Endothelial cell of umbilical vein (primary cell): ENCODE data around the gene CINP. TPM values are rescaled to one million over a fixed set of nuclear protein-coding genes. Genes with fewer than 3 reads are reported as not detected.

ENCODE experiments used
- BruUV-seq: library from RNA; stranded (reverse); fragments of 400-500 nt; replicated peaks from 2 replicates; lab custom pipeline; 2021; lab: Mats Ljungman, UMichigan
- CTCF ChIA-PET: fragments of 300-600, 350-600 bp; sonication (Branson Sonifier 250); formaldehyde crosslinking; loops from one replicate; lab custom pipeline; 2021; ENCODE audit warnings: antibody characterized with exemption, inconsistent platforms; lab: Charles Lee
- POLR2A ChIA-PET: fragments of 300-600, 350-600 bp; sonication (Branson Sonifier 250); formaldehyde crosslinking; loops from one replicate; lab custom pipeline; 2021; ENCODE audit warnings: antibody characterized with exemption, inconsistent platforms; lab: Charles Lee
- DNase-seq: peaks from one replicate; pipeline ENCODE4 v3.0.0-alpha.2; 2011; ENCODE audit warnings: low read depth, low spot score
- FAIRE-seq: peaks from 2 replicates; lab custom pipeline; 2011; peaks lifted over from hg19 to GRCh38; lab: Jason Lieb, UNC
- H2AFZ ChIP-seq: 2 replicates; pipeline ENCODE4 v1.6.0; 2012; ENCODE audit warnings: low read depth, low read length, control low read depth, inconsistent platforms
- H3K27ac ChIP-seq: 2 replicates; pipeline ENCODE4 v1.5.1; 2011; ENCODE audit warnings: low read depth, mild to moderate bottlenecking, control low read depth, low read length, moderate library complexity; ENCODE audit not compliant: insufficient read depth
- H3K27me3 ChIP-seq, 2 experiments: 2 replicates each; pipeline versions ENCODE4 v1.6.0 to v1.6.1; 2011; ENCODE audit warnings: low read length in 2 of 2, mixed read lengths in 1 of 2; ENCODE audit not compliant: control insufficient read depth in 2 of 2, insufficient read depth in 2 of 2
- H3K36me3 ChIP-seq, 2 experiments: 2 replicates in 1 of 2; 3 replicates in 1 of 2; pipeline ENCODE4 v1.5.1; 2011; ENCODE audit warnings: low read length in 2 of 2, mild to moderate bottlenecking in 1 of 2, moderate library complexity in 1 of 2; ENCODE audit not compliant: control insufficient read depth in 2 of 2, insufficient read depth in 2 of 2; ENCODE audit errors: extremely low read depth in 1 of 2
- H3K4me1 ChIP-seq: 3 replicates; pipeline ENCODE4 v1.5.1; 2011; ENCODE audit warnings: mild to moderate bottlenecking, low read length; ENCODE audit not compliant: control insufficient read depth, insufficient read depth; ENCODE audit errors: extremely low read depth
- H3K4me2 ChIP-seq: 2 replicates; pipeline ENCODE4 v1.6.1; 2011; ENCODE audit warnings: low read length, control low read depth, mixed read lengths; ENCODE audit not compliant: insufficient read depth
- H3K4me3 ChIP-seq, 3 experiments: fragments of 200-600 bp in 1 of 3; sonication (generic), shearing (Covaris generic) in 1 of 3; replicated peaks in 1 of 3; 2 replicates each; pipeline ENCODE4 v1.5.1; 2011 to 2016; ENCODE audit warnings: control low read depth in 3 of 3, low read length in 3 of 3, mild to moderate bottlenecking in 2 of 3, inconsistent platforms in 1 of 3, low read depth in 1 of 3, moderate library complexity in 1 of 3; ENCODE audit not compliant: insufficient read depth in 1 of 3
- H3K79me2 ChIP-seq: 2 replicates; pipeline ENCODE4 v1.6.0; 2012; ENCODE audit warnings: low read length, inconsistent platforms; ENCODE audit not compliant: control insufficient read depth, insufficient read depth
- H3K9ac ChIP-seq: replicated peaks from 2 replicates; pipeline ENCODE3; 2011; ENCODE audit warnings: low read length, control low read depth; ENCODE audit not compliant: insufficient read depth; ENCODE audit errors: extremely low read depth
- H3K9me1 ChIP-seq: replicated peaks from 3 replicates; pipeline ENCODE4 v1.6.0; 2011; ENCODE audit warnings: mild to moderate bottlenecking, low read length; ENCODE audit not compliant: control insufficient read depth, insufficient read depth; ENCODE audit errors: extremely low read depth
- H3K9me3 ChIP-seq: replicated peaks from 2 replicates; pipeline ENCODE4 v1.5.1; 2012; ENCODE audit warnings: low read length, inconsistent platforms; ENCODE audit not compliant: control insufficient read depth, insufficient read depth
- H4K20me1 ChIP-seq: replicated peaks from 2 replicates; pipeline ENCODE3; 2011; ENCODE audit warnings: mild to moderate bottlenecking, low read length; ENCODE audit not compliant: control insufficient read depth, insufficient read depth; ENCODE audit errors: extremely low read depth
- CTCF ChIP-seq, 2 donors: IDR thresholded peaks; 1 replicate in 1 of 2; 2 replicates in 1 of 2; pipeline ENCODE4 v1.5.1; 2011; ENCODE audit warnings: low read length in 2 of 2, mild to moderate bottlenecking in 2 of 2, moderate library complexity in 2 of 2, control low read depth in 1 of 2, inconsistent platforms in 1 of 2, low read depth in 1 of 2; ENCODE audit not compliant: insufficient read depth in 1 of 2; ENCODE audit errors: extremely low read depth in 1 of 2
- EZH2 ChIP-seq: IDR thresholded peaks from 2 replicates; pipeline ENCODE4 v1.6.1; 2012; ENCODE audit warnings: borderline replicate concordance, low read depth, mild to moderate bottlenecking, moderate library complexity, low read length, inconsistent platforms; ENCODE audit not compliant: severe bottlenecking
- FOS ChIP-seq: IDR thresholded peaks from 2 replicates; pipeline ENCODE4 v1.6.1; 2011; ENCODE audit warnings: mild to moderate bottlenecking, low read length, moderate library complexity, borderline replicate concordance; ENCODE audit not compliant: insufficient read depth
- GATA2 ChIP-seq: IDR thresholded peaks from 2 replicates; pipeline ENCODE4 v1.7.0; 2011; ENCODE audit warnings: low read depth, mild to moderate bottlenecking, moderate library complexity, mixed read lengths, low read length; ENCODE audit not compliant: insufficient read length, insufficient read depth
- JUN ChIP-seq: IDR thresholded peaks from 2 replicates; pipeline ENCODE4 v1.6.1; 2011; ENCODE audit warnings: borderline replicate concordance, low read depth; ENCODE audit not compliant: insufficient read length, insufficient read depth
- MAX ChIP-seq: IDR thresholded peaks from 2 replicates; pipeline ENCODE4 v1.6.1; 2011; ENCODE audit not compliant: insufficient read depth, insufficient read length
- MYC ChIP-seq: IDR thresholded peaks from one replicate; pipeline ENCODE4 v1.6.1; 2011; ENCODE audit warnings: mild to moderate bottlenecking, low read depth, low read length
- POLR2A ChIP-seq: IDR thresholded peaks from 2 replicates; pipeline ENCODE4 v1.6.1; 2012; ENCODE audit warnings: low read depth, mild to moderate bottlenecking, control low read depth, low read length
- POLR2AphosphoS5 ChIP-seq: IDR thresholded peaks from 2 replicates; pipeline ENCODE4 v1.6.1; 2012; ENCODE audit warnings: low read depth, mild to moderate bottlenecking, control low read depth, low read length, moderate library complexity; ENCODE audit not compliant: insufficient read depth
- dilution Hi-C: fragments of 300-500 bp; cut with MboI; formaldehyde crosslinking; loops from one replicate; pipeline ENCODE4 v1.15.0; 2019; ENCODE audit warnings: low sequenced_read_pairs; ENCODE audit not compliant: extremely low pct_ligation_motif_present
- intact Hi-C: fragments of 100-400 bp; cut with micrococcal nuclease; formaldehyde crosslinking; loops from one replicate; pipeline ENCODE4 v1.10.0; 2022
- polyA plus RNA-seq, 4 experiments: library from polyadenylated mRNA; depleted of rRNA in 3 of 4; stranded (reverse) in 3 of 4; unstranded in 1 of 4; fragments of >200 nt; gene quantifications; 2 replicates each; pipeline versions ENCODE4 v1.2.1 to v1.2.3, GENCODE V29; 2011 to 2012; ENCODE audit warnings: missing spikeins in 1 of 4
- total RNA-seq: library from RNA; stranded (reverse); gene quantifications from 2 replicates; pipeline ENCODE4 v1.2.3, GENCODE V29; 2021

The CINP gene
- total and polyA plus RNA-seq, 2 donors (not counting 3 experiments of a cell fraction or from before 2014, with no cell fraction given), result 44.0 to 79.1 TPM

GRCh38 chr14:102360388-102360787 is 2.3 kb downstream of the CINP start:
- H3K4me3 ChIP-seq, result no peak overlapping the region
- H3K27ac ChIP-seq, result no peak overlapping the region
- no peaks in the 10 kb centered on the region for H3K9me1 ChIP-seq
- FAIRE-seq (no peak), DNase-seq (no peak)
- no TSS peak for BruUV-seq
- no peaks in the 10 kb centered on the region for H3K9me3 ChIP-seq
- H3K79me2 ChIP-seq, result peaks cover 8% of the 10 kb centered on the region
- dilution Hi-C loops (no loop called here), intact Hi-C loops (loop anchor here (10.0 kb wide), 1 partner anchor 144 kb away; the partner anchor contains the start of gene ANKRD9)
- no peak overlapping the region for H2AFZ ChIP-seq
- H3K36me3 ChIP-seq, result peaks cover 0 to 4% of the 10 kb centered on the region in 2 experiments
- no peaks in the 10 kb centered on the region for H4K20me1 ChIP-seq
- peaks cover 17% of the 10 kb centered on the region for H3K4me1 ChIP-seq
- ChIA-PET POLR2A (no interaction called here), CTCF (no interaction called here)
- H3K9ac ChIP-seq, result no peak overlapping the region
- TF ChIP-seq CTCF (IDR thresholded peaks at IDR 0.05; ENCODE audit: extremely low read depth in 1 of 2, insufficient read depth in 1 of 2, low read depth in 1 of 2, low read length in 2 of 2) (no peak), EZH2 (no peak), POLR2AphosphoS5 (no peak), JUN (no peak), POLR2A (no peak), GATA2 (no peak), MAX (no peak), FOS (no peak), MYC (no peak)
- no peaks in the 10 kb centered on the region for H3K27me3 ChIP-seq
- no peak overlapping the region for H3K4me2 ChIP-seq
